ENCODE results near the gene BTBD8. TPM values are rescaled to one million over a fixed set of nuclear protein-coding genes. Genes with fewer than 3 reads are reported as not detected.

BTBD8 gene
- polyA plus RNA-seq, 5 donors = 4.1 to 14.1 (median 9.8) TPM

GRCh38 chr1:92188436-92189255 lies 108.5 kb downstream of the BTBD8 start:
- no peak for DNase-seq

- DNase-seq = no peak
Observed at GRCh38 chr1:92191726-92192125, 111.6 kb downstream of the BTBD8 start.

- no peak for DNase-seq
Observed at GRCh38 chr1:92192246-92192645, 112.1 kb downstream of the BTBD8 start.

GRCh38 chr1:92194511-92194910 lies 114.4 kb downstream of the BTBD8 start:
- DNase-seq = no peak

GRCh38 chr1:92201973-92202372 lies 121.8 kb downstream of the BTBD8 start:
- no peak for DNase-seq

- DNase-seq = no peak
Observed at GRCh38 chr1:92203105-92203504, 123.0 kb downstream of the BTBD8 start.

- no peak for DNase-seq
Observed at GRCh38 chr1:92210701-92211100, 130.6 kb downstream of the BTBD8 start.

GRCh38 chr1:92211166-92211565 lies 131.0 kb downstream of the BTBD8 start:
- no peak for DNase-seq

- DNase-seq = no peak
Observed at GRCh38 chr1:92217721-92218120, 137.6 kb downstream of the BTBD8 start, which contains the start of gene C1orf146. C1orf146 (plus strand) TSS chr1:92217915; CDS start chr1:92231421, 13,506 bp downstream.

GRCh38 chr1:92218559-92218958 lies 138.4 kb downstream of the BTBD8 start:
- no peak for DNase-seq

GRCh38 chr1:92219028-92219427 lies 138.9 kb downstream of the BTBD8 start:
- no peak for DNase-seq

- DNase-seq = no peak
Observed at GRCh38 chr1:92228401-92228800, 148.3 kb downstream of the BTBD8 start.

- no peak for DNase-seq
Observed at GRCh38 chr1:92230736-92231135, 150.6 kb downstream of the BTBD8 start.

Other genes with a start within 250 kb of the BTBD8 start
- gene TGFBR3, start 194.2 kb upstream of the BTBD8 start, polyA plus RNA-seq (ENCODE audit: insufficient read depth in 1 of 5, insufficient read length in 5 of 5, low replicate concordance in 1 of 5) = 10 to 100 TPM; 29.0 to 53.2 (median 48.1) TPM
- under 1 TPM in 3 of 5 donors, not detected in 2; 0.31 to 0.55 (median 0.39) TPM for gene BRDT, start 130.9 kb upstream of the BTBD8 start, polyA plus RNA-seq (ENCODE audit: insufficient read depth in 1 of 5, insufficient read length in 5 of 5, low replicate concordance in 1 of 5)
- 1 to 10 TPM; 1.6 to 3.0 (median 2.7) TPM for gene EPHX4, start 50.4 kb upstream of the BTBD8 start, polyA plus RNA-seq (ENCODE audit: insufficient read depth in 1 of 5, insufficient read length in 5 of 5, low replicate concordance in 1 of 5)
- under 1 TPM in 4 of 5 donors, not detected in 1; 0.35 to 0.79 (median 0.47) TPM for gene SETSIP, start 4.9 kb upstream of the BTBD8 start, polyA plus RNA-seq (ENCODE audit: insufficient read depth in 1 of 5, insufficient read length in 5 of 5, low replicate concordance in 1 of 5)
- under 1 TPM in 3 of 5 donors, not detected in 2; 0.14 to 0.37 (median 0.32) TPM for gene C1orf146, start 137.6 kb downstream of the BTBD8 start, polyA plus RNA-seq (ENCODE audit: insufficient read depth in 1 of 5, insufficient read length in 5 of 5, low replicate concordance in 1 of 5)
- 10 to 100 TPM; 27.0 to 36.9 (median 29.7) TPM for gene GLMN, start 218.6 kb downstream of the BTBD8 start, polyA plus RNA-seq (ENCODE audit: insufficient read depth in 1 of 5, insufficient read length in 5 of 5, low replicate concordance in 1 of 5)
- 10 to 100 TPM; 21.1 to 37.5 (median 33.2) TPM for gene RPAP2, start 218.7 kb downstream of the BTBD8 start, polyA plus RNA-seq (ENCODE audit: insufficient read depth in 1 of 5, insufficient read length in 5 of 5, low replicate concordance in 1 of 5)